Hair follicle dermal papilla cell (primary cell): ENCODE results near the gene TBRG1. TPM values are rescaled to one million over a fixed set of nuclear protein-coding genes. Genes with fewer than 3 reads are reported as not detected.

ENCODE experiments used
- small RNA-seq: library from RNA; depleted of rRNA; stranded (forward); fragments of <200 nt; gene quantifications from one replicate; pipeline ENCODE3, GENCODE V24; 2012
- total RNA-seq: library from RNA; depleted of rRNA; stranded (reverse); fragments of >200 nt; gene quantifications from 2 replicates; pipeline ENCODE4 v1.2.3, GENCODE V29; 2012

Gene TBRG1
- 38.3 and 40.9 TPM in 2 replicates for total RNA-seq

GRCh38 chr11:124622531-124623451 lies at the start of gene TBRG1:
TBRG1 (plus strand) TSS chr11:124622864; CDS start chr11:124623084, 220 bp downstream.

GRCh38 chr11:124611064-124611463 lies 11.6 kb upstream of the TBRG1 start, which contains the start of gene PANX3:
PANX3 (plus strand) TSS chr11:124611428; CDS start chr11:124611557, 129 bp downstream.

GRCh38 chr11:124673333-124674167 lies 50.9 kb downstream of the TBRG1 start, which contains the start of the genes SIAE and SPA17:
SIAE (minus strand) TSS chr11:124673739; CDS start chr11:124673708, 31 bp downstream.
SPA17 (plus strand) TSS chr11:124673904; CDS start chr11:124675265, 1,361 bp downstream.

Small RNA genes within 50 kb of the gene (small RNA-seq; reads per million reads assigned to genes)
- gene RNA5SP352 = not detected

Other genes with a start within 250 kb of the TBRG1 start
- not detected in 2 replicates for gene OR8B2, start 238.4 kb upstream of the TBRG1 start, total RNA-seq
- gene OR8B3, start 223.8 kb upstream of the TBRG1 start, total RNA-seq = not detected in 2 replicates
- not detected in 2 replicates for gene OR8B4, start 198.0 kb upstream of the TBRG1 start, total RNA-seq
- gene OR8B8, start 177.2 kb upstream of the TBRG1 start, total RNA-seq = not detected in 2 replicates
- gene OR8B12, start 79.2 kb upstream of the TBRG1 start, total RNA-seq = not detected in 2 replicates
- under 0.01 TPM in 1 of 2 replicates, not detected in the other for gene OR8A1, start 52.9 kb upstream of the TBRG1 start, total RNA-seq
- gene PANX3, start 11.4 kb upstream of the TBRG1 start, total RNA-seq = not detected in 2 replicates
- 10.1 and 11.5 TPM in 2 replicates for gene SIAE, start 50.9 kb downstream of the TBRG1 start, total RNA-seq
- 4.4 and 5.2 TPM in 2 replicates for gene SPA17, start 51.0 kb downstream of the TBRG1 start, total RNA-seq
- gene NRGN, start 117.1 kb downstream of the TBRG1 start, total RNA-seq = not detected in 2 replicates
- not detected in 2 replicates for gene VSIG2, start 129.4 kb downstream of the TBRG1 start, total RNA-seq
- gene ESAM, start 139.4 kb downstream of the TBRG1 start, total RNA-seq = 0.61 TPM in 1 of 2 replicates, not detected in the other
- 10.6 and 13.0 TPM in 2 replicates for gene MSANTD2, start 177.5 kb downstream of the TBRG1 start, total RNA-seq
- gene ROBO3, start 242.6 kb downstream of the TBRG1 start, total RNA-seq = 20.3 and 31.0 TPM in 2 replicates